HG02852 (cell line): ENCODE data around the gene ABCC3.
"Not testable (repeated sequence)": the region's sequence is repeated elsewhere in the genome, so short reads cannot be mapped to it uniquely, and the experiment has no call there.

Source experiments
- ATAC-seq: cut with Tn5 transposase; IDR thresholded peaks from one replicate; pipeline ENCODE4 v1.9.1; 2021; ENCODE audit warnings: mild to moderate bottlenecking, moderate library complexity; ENCODE audit not compliant: unreplicated experiment

The ABCC3 gene

DNA sequence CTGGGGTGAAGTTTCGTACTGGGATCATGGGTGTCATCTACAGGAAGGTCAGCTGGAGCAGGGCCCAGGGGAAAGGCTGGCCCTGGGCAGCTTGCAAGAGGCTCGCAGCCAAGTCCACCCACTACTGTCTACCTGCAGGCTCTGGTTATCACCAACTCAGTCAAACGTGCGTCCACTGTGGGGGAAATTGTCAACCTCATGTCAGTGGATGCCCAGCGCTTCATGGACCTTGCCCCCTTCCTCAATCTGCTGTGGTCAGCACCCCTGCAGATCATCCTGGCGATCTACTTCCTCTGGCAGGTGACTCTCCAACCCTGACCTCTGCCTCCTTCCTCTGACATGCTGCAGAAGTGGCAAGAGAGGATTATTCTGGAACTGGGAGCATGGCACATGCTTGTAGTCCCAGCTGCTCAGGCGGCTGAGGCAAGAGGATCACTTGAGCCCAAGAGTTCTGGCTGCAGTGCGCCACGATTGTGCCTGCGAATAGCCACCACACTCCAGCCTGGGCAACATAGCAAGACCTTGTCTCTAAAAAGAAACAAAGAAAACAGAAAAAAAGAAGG, 29.2 kb downstream of the ABCC3 start:
- no peak for ATAC-seq

DNA sequence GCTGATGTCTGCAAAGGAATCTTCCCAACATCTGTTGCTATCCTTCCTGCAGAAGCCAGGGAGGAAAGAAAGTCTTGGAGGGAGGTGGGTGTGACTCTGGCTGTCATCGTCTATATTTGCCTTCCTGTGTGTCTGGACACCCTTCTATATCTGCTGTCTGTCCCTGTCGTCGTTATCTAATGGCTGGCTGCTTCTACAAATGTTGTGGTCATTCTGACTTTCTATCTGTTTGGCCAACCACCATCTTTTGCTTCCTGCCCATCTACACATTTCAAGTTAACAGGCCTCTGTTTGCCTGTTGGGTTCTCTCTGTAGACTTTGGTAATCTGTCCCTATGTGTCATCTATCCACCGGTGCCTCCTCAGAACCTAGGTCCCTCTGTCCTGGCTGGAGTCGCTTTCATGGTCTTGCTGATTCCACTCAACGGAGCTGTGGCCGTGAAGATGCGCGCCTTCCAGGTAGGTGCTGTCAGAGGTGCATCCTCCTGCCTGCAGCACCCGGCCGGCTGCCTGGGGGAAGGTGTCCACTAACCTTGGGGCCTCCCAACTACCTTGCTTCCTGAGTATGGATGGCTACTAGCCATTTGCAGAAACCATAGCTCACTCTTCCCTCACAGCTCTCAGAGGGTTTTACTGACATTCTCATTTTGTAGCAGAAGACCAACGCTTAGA, 30.2 kb downstream of the ABCC3 start:
- no peak for ATAC-seq

DNA sequence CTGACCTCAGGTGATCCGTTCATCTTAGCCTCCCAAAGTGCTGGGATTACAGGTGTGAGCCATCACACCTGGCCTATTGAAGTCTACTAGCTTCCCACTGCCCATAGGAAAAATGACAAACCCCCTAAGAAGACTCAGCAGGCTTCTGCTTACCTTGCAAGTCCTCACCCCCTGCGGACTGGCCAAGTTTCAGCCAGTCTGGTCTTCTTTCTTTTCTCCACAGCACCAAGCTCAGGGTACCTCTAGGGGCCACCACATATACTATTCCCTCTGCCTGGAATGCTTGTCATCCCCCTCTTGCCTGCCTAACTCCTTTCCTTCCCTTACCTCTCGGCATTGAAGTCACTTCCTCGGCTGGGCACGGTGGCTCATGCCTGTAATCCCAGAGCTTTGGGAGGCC, 31.2 kb downstream of the ABCC3 start:
- ATAC-seq = no peak

DNA sequence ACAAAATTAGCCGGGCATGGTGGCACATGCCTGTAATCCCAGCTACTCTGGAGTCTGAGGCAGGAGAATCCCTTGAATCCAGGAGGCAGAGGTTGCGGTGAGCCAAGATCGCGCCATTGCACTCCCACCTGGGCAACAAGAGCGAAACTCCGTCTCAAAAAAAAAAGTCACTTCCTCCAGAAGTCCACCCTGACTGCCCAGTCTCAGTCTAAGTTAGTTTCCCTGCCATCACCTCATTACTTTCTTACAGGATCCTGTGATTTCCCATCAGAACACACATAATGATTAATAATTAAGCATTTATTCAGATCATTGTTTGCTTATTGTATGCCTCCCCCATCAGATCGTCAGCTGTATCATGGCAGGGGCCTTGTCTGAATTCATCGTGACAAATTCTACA, 31.6 kb downstream of the ABCC3 start:
- no peak for ATAC-seq

DNA sequence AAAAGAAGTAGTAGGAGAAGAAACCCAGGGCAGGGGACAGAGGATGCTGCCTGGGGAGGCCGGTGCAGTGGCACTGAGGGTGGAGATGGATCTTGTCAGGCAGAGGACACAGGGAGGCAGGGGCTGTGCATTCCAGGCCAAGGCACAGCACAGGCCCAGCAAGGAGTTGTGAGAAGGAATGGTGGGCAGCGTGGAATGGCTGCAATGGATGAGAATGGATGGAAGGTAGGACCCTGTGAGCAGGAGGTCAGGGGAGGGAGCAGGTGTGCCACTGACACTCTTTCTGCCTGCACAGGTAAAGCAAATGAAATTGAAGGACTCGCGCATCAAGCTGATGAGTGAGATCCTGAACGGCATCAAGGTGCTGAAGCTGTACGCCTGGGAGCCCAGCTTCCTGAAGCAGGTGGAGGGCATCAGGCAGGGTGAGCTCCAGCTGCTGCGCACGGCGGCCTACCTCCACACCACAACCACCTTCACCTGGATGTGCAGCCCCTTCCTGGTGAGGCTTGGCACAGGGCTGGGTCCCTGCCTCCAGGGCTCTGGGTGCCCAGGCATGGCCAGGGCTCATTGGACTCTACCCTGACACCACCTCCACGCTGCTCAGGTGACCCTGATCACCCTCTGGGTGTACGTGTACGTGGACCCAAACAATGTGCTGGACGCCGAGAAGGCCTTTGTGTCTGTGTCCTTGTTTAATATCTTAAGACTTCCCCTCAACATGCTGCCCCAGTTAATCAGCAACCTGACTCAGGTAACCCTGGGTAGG, 32.8 kb downstream of the ABCC3 start:
- ATAC-seq = no peak

DNA sequence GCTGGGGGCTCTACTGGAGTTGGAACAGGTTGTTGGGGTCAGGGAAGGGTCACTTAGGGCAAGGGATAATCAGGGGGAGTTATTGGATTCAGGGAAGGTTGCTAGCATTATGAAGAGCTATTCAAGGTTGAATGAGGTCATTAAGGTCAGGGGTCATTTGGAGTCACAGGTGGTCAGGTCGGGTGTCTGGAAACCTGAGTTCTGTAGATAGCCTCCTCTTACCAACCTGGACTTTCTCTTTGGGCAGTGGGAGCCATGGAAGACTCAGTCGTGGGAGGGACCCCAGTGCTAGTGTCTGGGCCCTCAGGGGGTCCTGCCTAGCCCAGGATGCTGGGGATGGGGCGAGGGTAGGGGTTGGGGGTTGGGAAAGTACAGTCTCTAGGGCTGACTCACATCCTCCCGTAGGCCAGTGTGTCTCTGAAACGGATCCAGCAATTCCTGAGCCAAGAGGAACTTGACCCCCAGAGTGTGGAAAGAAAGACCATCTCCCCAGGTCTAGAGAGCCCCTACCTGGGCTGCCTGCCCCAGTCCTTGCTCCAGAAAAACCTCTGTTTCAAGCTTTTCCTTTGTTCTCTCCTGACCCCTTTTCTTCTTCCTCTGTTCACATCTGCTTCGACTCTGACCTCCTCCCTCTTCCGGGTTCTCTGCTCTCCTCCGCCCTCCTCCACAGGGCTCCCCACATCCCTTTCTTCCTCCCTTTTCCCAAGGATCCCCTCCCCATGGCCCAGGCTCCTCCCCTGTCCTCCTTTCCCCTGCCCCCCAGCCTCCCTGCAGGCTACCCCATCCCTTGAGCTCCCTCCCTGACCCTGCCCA, 33.5 kb downstream of the ABCC3 start:
- ATAC-seq = no peak

DNA sequence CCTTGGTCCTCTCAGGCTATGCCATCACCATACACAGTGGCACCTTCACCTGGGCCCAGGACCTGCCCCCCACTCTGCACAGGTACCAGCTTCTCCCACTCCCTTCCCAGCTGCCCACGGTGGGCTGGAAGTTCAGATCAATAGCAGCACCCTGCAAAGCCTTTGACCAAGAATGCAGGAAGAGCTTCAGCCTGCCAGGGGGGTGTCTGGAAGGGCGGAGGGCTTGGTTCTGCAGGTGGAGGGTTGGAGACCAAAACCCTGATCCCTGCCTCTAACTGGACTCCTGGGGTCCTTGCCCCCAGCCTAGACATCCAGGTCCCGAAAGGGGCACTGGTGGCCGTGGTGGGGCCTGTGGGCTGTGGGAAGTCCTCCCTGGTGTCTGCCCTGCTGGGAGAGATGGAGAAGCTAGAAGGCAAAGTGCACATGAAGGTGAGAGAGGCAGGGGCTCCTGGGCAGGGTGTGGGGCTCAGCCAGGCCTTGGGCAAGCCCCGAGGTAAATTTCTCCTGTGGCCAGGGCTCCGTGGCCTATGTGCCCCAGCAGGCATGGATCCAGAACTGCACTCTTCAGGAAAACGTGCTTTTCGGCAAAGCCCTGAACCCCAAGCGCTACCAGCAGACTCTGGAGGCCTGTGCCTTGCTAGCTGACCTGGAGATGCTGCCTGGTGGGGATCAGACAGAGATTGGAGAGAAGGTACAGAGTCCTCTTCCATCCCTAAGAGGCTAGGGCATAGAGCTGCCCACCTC, 34.3 kb downstream of the ABCC3 start:
- no peak for ATAC-seq

DNA sequence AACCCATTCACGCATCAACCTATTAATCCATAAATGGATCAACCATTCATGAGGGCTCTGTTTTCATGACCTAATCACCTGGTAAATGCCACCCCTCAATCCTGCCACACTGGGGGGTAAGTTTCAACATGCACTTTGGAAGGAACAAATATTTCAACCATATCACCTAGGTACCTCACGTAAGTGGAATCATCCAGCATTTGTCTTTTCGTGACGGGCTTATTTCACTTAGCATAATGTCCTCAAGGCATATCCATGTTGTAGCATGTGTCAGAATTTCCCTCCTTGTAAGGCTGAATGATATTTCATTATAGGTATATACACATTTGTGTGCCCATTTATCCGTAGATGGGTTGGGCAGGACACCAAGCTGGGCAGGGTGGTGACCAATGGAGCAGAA, 37.4 kb downstream of the ABCC3 start:
- ATAC-seq = no peak

DNA sequence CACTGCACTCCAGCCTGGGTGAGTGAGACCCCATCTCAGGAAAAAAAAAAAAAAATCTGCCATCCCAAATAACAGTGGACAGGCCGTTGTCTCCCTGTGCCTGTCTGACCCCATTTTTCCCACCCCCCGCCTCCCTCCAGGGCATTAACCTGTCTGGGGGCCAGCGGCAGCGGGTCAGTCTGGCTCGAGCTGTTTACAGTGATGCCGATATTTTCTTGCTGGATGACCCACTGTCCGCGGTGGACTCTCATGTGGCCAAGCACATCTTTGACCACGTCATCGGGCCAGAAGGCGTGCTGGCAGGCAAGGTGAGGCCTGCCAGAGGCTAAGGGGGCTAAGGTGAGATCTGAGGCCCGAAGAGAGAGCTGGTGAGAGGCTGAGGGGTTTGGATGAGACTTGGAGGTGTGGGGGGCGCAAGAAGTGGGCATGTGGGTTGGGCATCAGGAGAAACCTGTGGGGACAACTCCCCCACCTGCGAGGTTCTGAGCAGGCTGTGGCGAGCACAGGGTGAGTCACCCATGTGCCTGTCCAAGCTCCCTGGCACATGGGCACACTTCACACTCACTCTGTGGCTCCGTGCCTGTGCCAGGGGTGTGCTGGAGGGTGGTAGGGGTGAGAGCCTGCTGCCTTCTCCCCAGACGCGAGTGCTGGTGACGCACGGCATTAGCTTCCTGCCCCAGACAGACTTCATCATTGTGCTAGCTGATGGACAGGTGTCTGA, 38.3 kb downstream of the ABCC3 start:
- ATAC-seq = no peak

DNA sequence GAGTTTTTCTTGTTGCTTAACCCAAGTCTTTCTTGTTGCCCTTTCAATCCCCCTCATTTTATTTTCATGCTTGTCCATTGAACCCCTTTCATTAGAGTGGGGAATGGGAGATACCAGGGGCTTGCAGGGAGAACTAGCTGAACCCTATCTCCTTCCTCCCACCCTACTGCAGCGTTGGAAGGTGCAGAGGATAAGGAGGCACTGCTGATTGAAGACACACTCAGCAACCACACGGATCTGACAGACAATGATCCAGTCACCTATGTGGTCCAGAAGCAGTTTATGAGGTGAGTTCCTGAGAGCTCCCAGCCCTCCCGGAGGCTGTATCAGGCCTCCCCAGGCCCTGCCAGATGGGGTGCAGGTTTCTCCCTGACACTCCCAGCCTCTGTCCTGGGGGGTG, 40.5 kb downstream of the ABCC3 start:
- ATAC-seq = no peak

DNA sequence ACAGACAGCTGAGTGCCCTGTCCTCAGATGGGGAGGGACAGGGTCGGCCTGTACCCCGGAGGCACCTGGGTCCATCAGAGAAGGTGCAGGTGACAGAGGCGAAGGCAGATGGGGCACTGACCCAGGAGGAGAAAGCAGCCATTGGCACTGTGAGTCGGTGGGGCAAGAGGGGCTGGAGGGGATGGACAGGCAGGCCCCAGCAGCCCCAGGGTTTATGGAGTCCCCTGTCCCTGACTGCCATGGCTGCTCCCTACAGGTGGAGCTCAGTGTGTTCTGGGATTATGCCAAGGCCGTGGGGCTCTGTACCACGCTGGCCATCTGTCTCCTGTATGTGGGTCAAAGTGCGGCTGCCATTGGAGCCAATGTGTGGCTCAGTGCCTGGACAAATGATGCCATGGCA, 40.9 kb downstream of the ABCC3 start:
- no peak for ATAC-seq

DNA sequence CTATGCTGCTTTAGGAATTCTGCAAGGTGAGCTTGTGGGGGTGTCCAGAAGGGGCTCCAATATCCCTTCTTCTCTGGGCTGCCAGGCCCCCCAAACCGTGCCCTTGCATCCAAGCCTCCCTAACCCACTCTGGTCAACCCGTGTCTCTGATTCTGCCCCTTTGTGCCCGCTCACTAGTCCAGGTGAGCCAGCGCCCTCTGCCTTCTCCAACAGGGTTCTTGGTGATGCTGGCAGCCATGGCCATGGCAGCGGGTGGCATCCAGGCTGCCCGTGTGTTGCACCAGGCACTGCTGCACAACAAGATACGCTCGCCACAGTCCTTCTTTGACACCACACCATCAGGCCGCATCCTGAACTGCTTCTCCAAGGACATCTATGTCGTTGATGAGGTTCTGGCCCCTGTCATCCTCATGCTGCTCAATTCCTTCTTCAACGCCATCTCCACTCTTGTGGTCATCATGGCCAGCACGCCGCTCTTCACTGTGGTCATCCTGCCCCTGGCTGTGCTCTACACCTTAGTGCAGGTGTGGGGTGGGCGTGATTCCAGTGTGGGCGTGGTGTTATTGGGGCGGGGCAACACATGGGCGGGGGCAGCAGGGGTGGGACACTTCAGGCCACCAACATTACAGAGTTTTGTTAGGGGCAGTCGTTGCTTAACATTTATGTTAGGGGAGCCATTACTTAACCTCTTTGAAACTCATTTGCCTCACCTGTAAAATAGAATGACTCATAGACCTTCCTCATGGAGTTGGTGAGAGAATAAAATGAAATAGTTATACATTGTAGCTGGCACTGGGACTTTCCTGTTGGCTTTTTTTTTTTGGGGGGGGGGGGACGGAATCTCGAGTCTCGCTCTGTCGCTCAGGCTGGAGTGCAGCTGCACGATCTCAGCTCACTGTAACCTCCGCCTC, 41.6 kb downstream of the ABCC3 start:
- ATAC-seq = no peak

DNA sequence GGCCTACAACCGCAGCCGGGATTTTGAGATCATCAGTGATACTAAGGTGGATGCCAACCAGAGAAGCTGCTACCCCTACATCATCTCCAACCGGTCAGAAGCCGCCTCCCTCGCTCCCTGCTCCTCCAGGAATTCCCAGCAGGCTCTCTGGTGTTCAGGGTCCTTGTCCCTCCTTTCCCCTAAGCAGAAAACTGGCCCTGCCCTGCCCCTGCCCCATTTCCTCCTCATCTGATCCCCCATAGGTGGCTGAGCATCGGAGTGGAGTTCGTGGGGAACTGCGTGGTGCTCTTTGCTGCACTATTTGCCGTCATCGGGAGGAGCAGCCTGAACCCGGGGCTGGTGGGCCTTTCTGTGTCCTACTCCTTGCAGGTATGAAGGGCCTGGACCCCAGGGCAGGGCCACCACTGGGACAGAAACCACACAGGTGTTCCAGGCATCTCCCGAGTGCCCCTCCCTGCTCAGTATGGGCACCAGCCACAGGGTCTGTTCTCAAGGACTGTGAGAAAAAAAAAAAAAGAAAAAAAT, 43.2 kb downstream of the ABCC3 start:
- no peak for ATAC-seq

DNA sequence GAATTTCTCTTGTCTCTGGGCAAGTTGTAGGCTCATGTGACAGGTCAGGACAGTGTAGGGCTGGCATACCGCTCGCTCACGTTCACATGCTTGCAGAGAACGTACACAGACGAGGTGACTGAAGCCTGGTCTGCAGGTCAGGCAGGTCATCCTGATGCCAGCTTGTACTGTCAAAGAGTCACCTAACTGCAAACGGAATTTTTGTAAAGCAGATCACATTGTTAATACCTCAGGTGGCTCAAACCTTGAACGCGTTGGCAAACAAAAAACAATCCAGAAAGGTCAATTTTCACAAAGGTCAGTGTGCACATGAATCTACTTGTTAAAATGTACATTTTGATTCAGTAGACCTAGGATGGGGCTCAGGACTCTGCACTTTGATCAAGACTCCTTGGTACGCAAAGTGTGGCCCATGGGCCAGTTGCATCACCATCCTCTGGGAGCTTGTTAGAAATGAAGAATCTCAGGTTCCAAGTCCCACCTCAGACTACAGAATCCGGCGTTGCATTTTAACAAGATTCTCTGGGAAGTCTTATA, 44.4 kb downstream of the ABCC3 start:
- ATAC-seq = no peak

DNA sequence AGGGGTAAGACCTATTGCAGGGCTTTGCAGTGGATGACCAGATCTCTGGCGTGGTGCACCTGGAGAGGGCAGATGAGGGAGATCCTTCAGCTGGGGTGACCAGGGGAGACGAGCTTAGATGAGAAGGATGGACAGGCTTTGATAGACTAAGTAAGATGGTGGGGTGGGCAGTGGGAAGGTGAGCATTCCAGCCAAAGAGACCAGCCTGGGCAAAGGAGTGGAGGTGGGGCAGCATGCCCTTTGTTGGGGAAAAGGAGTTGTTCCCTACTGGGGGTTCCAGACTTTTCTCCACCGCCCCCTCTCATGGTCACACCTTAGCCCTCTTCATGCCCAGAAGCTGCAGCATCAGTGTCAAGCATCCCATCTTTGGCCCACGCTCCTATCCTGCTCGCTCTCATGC, 45.4 kb downstream of the ABCC3 start:
- no peak for ATAC-seq

DNA sequence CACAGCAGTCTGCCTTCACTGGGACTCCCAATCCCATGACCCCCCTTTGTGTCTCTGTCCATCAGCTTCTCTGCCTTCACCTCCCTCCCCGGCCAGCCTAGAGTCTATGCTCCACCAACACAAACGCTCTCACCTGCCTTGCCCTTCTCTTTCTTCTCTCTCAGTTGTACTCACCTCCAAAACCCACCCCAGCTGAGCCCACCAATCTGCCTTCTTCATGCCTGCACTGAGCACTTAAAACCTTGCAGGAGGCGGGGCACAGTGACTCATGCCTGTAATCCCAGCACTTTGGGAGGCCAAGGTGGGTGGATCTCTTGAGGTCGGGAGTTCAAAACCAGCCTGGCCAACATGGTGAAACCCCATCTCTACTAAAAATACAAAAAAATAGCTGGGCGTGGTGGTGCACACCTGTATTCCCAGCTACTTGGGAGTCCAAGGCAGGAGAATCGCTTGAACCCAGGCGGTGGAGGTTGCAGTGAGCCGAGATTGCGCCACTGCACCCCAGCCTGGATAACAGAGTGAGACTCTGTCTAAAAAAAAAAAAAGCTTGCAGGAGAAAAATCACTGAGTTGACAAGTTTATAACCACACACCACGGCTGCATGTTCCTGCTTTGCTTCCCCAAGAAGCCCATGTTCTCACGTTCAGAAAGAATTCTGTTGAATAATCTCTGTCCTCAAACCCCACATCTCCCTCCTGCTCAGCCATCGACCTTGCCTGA, 46.0 kb downstream of the ABCC3 start:
- not testable (repeated sequence) for ATAC-seq

DNA sequence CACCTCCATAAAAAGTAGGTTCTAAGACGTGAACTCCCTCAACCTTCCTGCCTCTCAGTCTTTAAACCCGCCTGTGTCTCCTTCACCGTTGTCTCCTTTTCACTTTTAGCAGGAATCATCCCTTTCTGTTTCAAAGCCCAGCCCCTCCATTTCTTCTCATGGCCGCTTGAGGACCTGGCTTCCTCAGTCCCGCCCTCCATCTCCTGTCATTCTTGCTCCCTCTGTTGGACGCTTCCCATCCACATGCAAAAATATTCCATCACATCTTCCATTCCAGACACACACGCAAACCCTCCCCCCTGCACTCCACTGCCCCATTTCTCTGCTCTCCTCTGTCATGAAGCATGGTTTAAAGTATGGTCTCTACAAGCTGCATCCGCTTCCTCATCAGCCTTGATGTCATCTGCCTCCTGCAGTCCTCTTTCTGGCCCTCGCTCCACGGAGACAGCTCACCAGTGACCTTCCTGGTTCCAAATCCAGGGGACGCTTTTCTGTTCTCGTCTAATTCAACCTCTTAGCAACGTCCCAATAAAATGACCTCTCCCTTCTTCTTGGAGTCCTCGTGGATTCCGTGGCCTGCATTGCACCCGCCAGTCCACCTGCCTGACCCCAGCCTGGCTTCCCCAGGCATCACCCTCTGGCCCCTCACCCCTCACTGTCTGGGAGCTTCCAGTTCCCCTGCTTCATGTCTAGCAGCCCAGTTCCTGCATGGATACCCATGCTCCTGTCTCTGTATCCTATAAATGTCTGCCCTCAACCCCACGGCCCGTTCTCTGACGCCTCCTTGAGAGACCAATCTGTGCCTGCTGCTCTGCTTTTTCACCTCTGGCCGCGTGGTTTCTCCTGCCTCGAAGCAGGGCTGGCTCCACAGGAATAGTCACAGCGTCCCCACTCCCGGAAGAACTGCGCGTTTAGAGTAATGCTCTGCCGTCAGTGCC, 46.9 kb downstream of the ABCC3 start:
- no peak for ATAC-seq
